CD8-positive, alpha-beta memory T cell (primary cell): ENCODE measurements around the gene RCAN3. TPM values are rescaled to one million over a fixed set of nuclear protein-coding genes. Genes with fewer than 3 reads are reported as not detected.
"Not testable (repeated sequence)": the region's sequence is repeated elsewhere in the genome, so short reads cannot be mapped to it uniquely, and the experiment has no call there.

Source experiments
- CTCF ChIA-PET: fragments of 350-600 bp; sonication (Branson Sonifier 250); formaldehyde crosslinking; loops from one replicate; lab custom pipeline; 2021; ENCODE audit warnings: antibody characterized with exemption; lab: Charles Lee
- POLR2A ChIA-PET: fragments of 350-600 bp; sonication (Branson Sonifier 250); formaldehyde crosslinking; loops from one replicate; lab custom pipeline; 2021; ENCODE audit warnings: antibody characterized with exemption; lab: Charles Lee
- DNase-seq, 5 donors: peaks; one replicate each; pipeline versions ENCODE4 v3.0.0 to v3.0.0-alpha.2; 2020 to 2022; ENCODE audit warnings: mixed read lengths in 1 of 5
- H3K27ac ChIP-seq: one replicate; pipeline ENCODE4 v1.7.0; 2013; ENCODE audit warnings: low read depth, mild to moderate bottlenecking, low read length, moderate library complexity
- H3K27me3 ChIP-seq: 2 replicates; pipeline ENCODE4 v1.7.0; 2013; ENCODE audit warnings: low read length, mild to moderate bottlenecking; ENCODE audit not compliant: insufficient read depth, poor library complexity, severe bottlenecking
- H3K36me3 ChIP-seq: 2 replicates; pipeline ENCODE4 v1.7.0; 2013; ENCODE audit warnings: mild to moderate bottlenecking, low read length, moderate library complexity; ENCODE audit not compliant: insufficient read depth
- H3K4me1 ChIP-seq: 2 replicates; pipeline ENCODE4 v1.7.0; 2013; ENCODE audit warnings: mild to moderate bottlenecking, low read length, moderate library complexity; ENCODE audit not compliant: insufficient read depth
- H3K4me3 ChIP-seq: 2 replicates; pipeline ENCODE4 v1.7.0; 2013; ENCODE audit warnings: mild to moderate bottlenecking, low read length
- H3K9me3 ChIP-seq: 2 replicates; pipeline ENCODE4 v1.7.0; 2013; ENCODE audit warnings: mild to moderate bottlenecking, low read length
- H3K27ac Mint-ChIP-seq, 8 donors: one replicate each; pipeline ENCODE4 v1.8.0; 2020 to 2021; ENCODE audit warnings: mixed read lengths in 8 of 8, mild to moderate bottlenecking in 6 of 8, inconsistent platforms in 3 of 8, moderate library complexity in 3 of 8
- H3K27me3 Mint-ChIP-seq, 2 donors: one replicate each; pipeline ENCODE4 v1.8.0; 2020 to 2021; ENCODE audit warnings: mixed read lengths in 2 of 2, mild to moderate bottlenecking in 1 of 2, moderate library complexity in 1 of 2
- H3K36me3 Mint-ChIP-seq, 3 donors: one replicate each; pipeline ENCODE4 v1.8.0; 2020 to 2021; ENCODE audit warnings: mixed read lengths in 3 of 3, inconsistent platforms in 1 of 3, mild to moderate bottlenecking in 1 of 3
- H3K4me1 Mint-ChIP-seq, 3 donors: one replicate each; pipeline ENCODE4 v1.8.0; 2020 to 2021; ENCODE audit warnings: mixed read lengths in 3 of 3, inconsistent platforms in 1 of 3, mild to moderate bottlenecking in 1 of 3
- H3K4me3 Mint-ChIP-seq, 7 donors: one replicate each; pipeline ENCODE4 v1.8.0; 2020 to 2021; ENCODE audit warnings: mixed read lengths in 7 of 7, mild to moderate bottlenecking in 6 of 7, moderate library complexity in 4 of 7, inconsistent platforms in 2 of 7
- H3K9me3 Mint-ChIP-seq, 5 donors: one replicate each; pipeline ENCODE4 v1.8.0; 2020 to 2022; ENCODE audit warnings: mixed read lengths in 5 of 5, mild to moderate bottlenecking in 3 of 5, moderate library complexity in 2 of 5, inconsistent platforms in 1 of 5
- polyA plus RNA-seq: library from polyadenylated mRNA; unstranded; fragments of 300-500 nt; fragmentation: Illumina TruSeq; gene quantifications from one replicate; pipeline ENCODE4 v1.2.3, GENCODE V29; 2021
- total RNA-seq, 2 experiments: library from RNA; stranded (reverse); gene quantifications; one replicate each; pipeline ENCODE4 v1.2.3, GENCODE V29; 2021

Gene RCAN3
- total and polyA plus RNA-seq, 3 experiments from 2014 or later: 62.6 to 66.7 (median 64.0) TPM

DNA sequence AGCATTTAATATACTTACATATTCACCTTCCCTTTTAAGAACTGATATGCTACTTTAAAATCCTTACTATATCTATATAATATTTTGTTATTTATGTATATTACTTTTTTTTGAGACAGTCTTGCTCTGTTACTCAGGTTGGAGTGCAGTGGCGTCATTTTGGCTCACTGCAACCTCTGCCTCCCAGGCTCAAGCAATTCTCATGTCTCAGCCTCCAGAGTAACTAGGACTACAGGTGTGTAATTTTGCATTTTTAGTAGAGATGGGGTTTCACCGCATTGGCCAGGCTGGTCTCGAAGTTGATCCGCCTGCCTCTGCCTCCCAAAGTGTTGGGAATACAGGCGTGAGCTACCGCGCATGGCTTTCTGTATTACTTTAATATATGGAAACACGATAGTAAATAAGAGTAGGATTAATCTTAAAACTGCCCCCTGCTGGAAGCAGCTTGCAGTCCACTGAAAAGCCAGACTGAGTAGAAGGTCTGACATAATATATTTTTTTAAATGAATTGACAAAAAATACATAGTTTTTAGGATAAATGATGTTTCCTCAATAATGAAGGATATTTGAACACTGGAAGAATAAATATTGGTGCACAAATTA is 24.4 kb downstream of the RCAN3 start:
- CTCF ChIA-PET: interaction anchor here (0.7 to 5.0 kb wide), 18 partner anchors 9 to 327 kb away, joined by 3 to 50 read pairs (median 5); partner anchors contain the start of genes NIPAL3, RCAN3 and STPG1
- H3K27ac Mint-ChIP-seq: peak overlapping the region in 6 of 8 donors; percentile 61 to 93 (median 74)
- Histone ChIP-seq H3K36me3 (no peaks in the 10 kb centered on the region), H3K27me3 (no peaks in the 10 kb centered on the region), H3K27ac (no peak overlapping the region), H3K4me1 (peaks cover 40% of the 10 kb centered on the region), H3K9me3 (no peaks in the 10 kb centered on the region), H3K4me3 (no peak overlapping the region)
- peaks cover 32 to 72% (median 62%) of the 10 kb centered on the region in 3 donors for H3K4me1 Mint-ChIP-seq
- H3K9me3 Mint-ChIP-seq: no peaks in the 10 kb centered on the region
- H3K4me3 Mint-ChIP-seq: no peak overlapping the region
- POLR2A ChIA-PET: interaction anchor here (0.6 to 2.5 kb wide), 2 partner anchors 20 to 25 kb away, joined by 4 to 7 read pairs; partner anchors contain the start of gene RCAN3
- no peaks in the 10 kb centered on the region for H3K27me3 Mint-ChIP-seq
- H3K36me3 Mint-ChIP-seq: peaks cover 0 to 64% (median 9%) of the 10 kb centered on the region in 3 donors
- DNase-seq: peak; percentile 8 to 54 (median 34)

DNA sequence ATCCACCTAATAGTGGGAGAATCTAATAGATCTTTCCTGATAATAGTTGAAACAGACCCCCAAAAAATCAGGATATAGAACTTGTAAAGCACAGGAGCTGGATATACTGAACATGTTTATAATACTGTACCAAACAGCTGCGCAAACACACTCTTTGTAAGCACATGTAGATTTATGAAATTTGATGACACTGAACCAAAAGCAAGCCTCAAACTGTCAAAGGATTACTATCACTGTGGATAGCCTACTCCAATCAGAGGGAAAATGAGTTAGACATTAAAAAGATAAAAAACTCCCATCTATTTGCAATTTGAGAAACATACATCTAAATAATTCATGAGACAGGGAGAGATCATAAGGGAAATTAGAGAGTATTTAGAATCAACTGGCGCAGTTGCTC is 26.1 kb downstream of the RCAN3 start:
- CTCF ChIA-PET: interaction anchor here (0.6 to 5.0 kb wide), 3 partner anchors 11 to 113 kb away, joined by 3 to 50 read pairs (median 20); partner anchors contain the start of gene NIPAL3
- peak overlapping the region in 7 of 8 donors; percentile 5 to 91 (median 34) for H3K27ac Mint-ChIP-seq
- peaks cover 4% of the 10 kb centered on the region for H3K36me3 ChIP-seq

GRCh38 chr1:24529292-24529691 is 26.7 kb downstream of the RCAN3 start:
- H3K9me3 ChIP-seq, H3K9me3 Mint-ChIP-seq, H3K4me3 Mint-ChIP-seq, H3K27me3 ChIP-seq, H3K36me3 ChIP-seq, DNase-seq, H3K4me3 ChIP-seq, H3K27me3 Mint-ChIP-seq, H3K27ac ChIP-seq: not testable (repeated sequence)
- ChIA-PET POLR2A (interaction anchor here (0.9 kb wide), 1 partner anchor 20 kb away, joined by 5 read pairs; no protein-coding TSS in a partner anchor), CTCF (interaction anchor here (5.0 kb wide), 1 partner anchor 113 kb away, joined by 50 read pairs; the partner anchor contains the start of gene NIPAL3)
- Mint-ChIP-seq H3K4me1 (peaks cover 38 to 71% (median 62%) of the 10 kb centered on the region in 3 donors), H3K36me3 (peaks cover 0 to 65% (median 16%) of the 10 kb centered on the region in 3 donors), H3K27ac (peak overlapping the region in 1 of 8 donors; percentile 36)
- peaks cover 42% of the 10 kb centered on the region for H3K4me1 ChIP-seq

More for the DNA sequence above, 26.1 kb downstream of the RCAN3 start:
- Histone ChIP-seq H3K27ac (no peak overlapping the region), H3K4me3 (no peak overlapping the region), H3K27me3 (no peaks in the 10 kb centered on the region), H3K4me1 (peaks cover 42% of the 10 kb centered on the region), H3K9me3 (no peaks in the 10 kb centered on the region)
- Mint-ChIP-seq H3K4me3 (no peak overlapping the region), H3K36me3 (peaks cover 0 to 66% (median 14%) of the 10 kb centered on the region in 3 donors), H3K4me1 (peaks cover 33 to 70% (median 60%) of the 10 kb centered on the region in 3 donors), H3K9me3 (no peaks in the 10 kb centered on the region), H3K27me3 (no peaks in the 10 kb centered on the region)
- POLR2A ChIA-PET: interaction anchor here (0.6 kb wide), 1 partner anchor 17 kb away, joined by 5 read pairs; no protein-coding TSS in a partner anchor
- DNase-seq: no peak

- Histone ChIP-seq H3K27me3 (no peaks in the 10 kb centered on the region), H3K9me3 (no peaks in the 10 kb centered on the region), H3K36me3 (peaks cover 15% of the 10 kb centered on the region), H3K4me1 (peaks cover 31% of the 10 kb centered on the region), H3K27ac (peak overlapping the region; percentile 84), H3K4me3 (peak overlapping the region; percentile 76)
- no peaks in the 10 kb centered on the region for H3K9me3 Mint-ChIP-seq
- DNase-seq: peak; percentile 67 to 88 (median 86)
- H3K27ac Mint-ChIP-seq: peak overlapping the region; percentile 96 to 100 (median 99)
- peaks cover 0 to 72% (median 25%) of the 10 kb centered on the region in 3 donors for H3K36me3 Mint-ChIP-seq
- no peaks in the 10 kb centered on the region for H3K27me3 Mint-ChIP-seq
- POLR2A ChIA-PET: interaction anchor here (1.2 to 1.6 kb wide), 4 partner anchors 10 to 122 kb away, joined by 5 to 7 read pairs (median 6); partner anchors contain the start of genes RCAN3 and STPG1
- peak overlapping the region; percentile 81 to 90 (median 85) for H3K4me3 Mint-ChIP-seq
- peaks cover 44 to 74% (median 62%) of the 10 kb centered on the region in 3 donors for H3K4me1 Mint-ChIP-seq
- CTCF ChIA-PET: interaction anchor here (1.1 to 3.3 kb wide), 13 partner anchors 8 to 336 kb away, joined by 3 to 23 read pairs (median 6); partner anchors contain the start of genes NIPAL3 and STPG1
Measured at GRCh38 chr1:24535021-24535424, 32.4 kb downstream of the RCAN3 start.

DNA sequence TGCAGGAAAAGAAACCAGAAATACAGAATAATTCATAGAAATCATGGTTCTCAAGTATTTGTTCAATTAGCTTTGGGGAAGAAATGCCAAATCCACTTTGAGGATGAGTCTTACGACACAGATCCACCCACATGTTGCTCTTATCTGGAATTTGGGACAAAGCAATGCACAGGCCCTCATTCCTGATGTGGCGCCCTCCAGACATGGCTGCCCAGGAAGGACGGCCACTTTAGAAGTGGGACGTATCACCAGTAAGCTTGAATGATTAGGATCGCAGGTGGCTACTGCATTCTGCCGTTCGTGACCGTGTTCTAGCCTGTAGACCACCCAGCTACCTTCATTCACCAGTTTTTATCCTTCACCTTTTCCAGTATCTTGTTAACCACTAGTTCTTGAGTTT is 33.1 kb downstream of the RCAN3 start:
- peak overlapping the region; percentile 81 to 90 (median 84) for H3K4me3 Mint-ChIP-seq
- CTCF ChIA-PET: interaction anchor here (1.1 to 3.3 kb wide), 13 partner anchors 9 to 336 kb away, joined by 3 to 23 read pairs (median 6); partner anchors contain the start of genes NIPAL3 and STPG1
- peaks cover 51 to 78% (median 66%) of the 10 kb centered on the region in 3 donors for H3K4me1 Mint-ChIP-seq
- Histone ChIP-seq H3K27ac (peak overlapping the region; percentile 84), H3K36me3 (peaks cover 15% of the 10 kb centered on the region), H3K27me3 (no peaks in the 10 kb centered on the region), H3K4me1 (peaks cover 31% of the 10 kb centered on the region), H3K4me3 (peak overlapping the region; percentile 30), H3K9me3 (no peaks in the 10 kb centered on the region)
- DNase-seq: no peak
- POLR2A ChIA-PET: interaction anchor here (0.7 to 1.6 kb wide), 6 partner anchors 10 to 697 kb away, joined by 3 to 7 read pairs (median 6); partner anchors contain the start of genes RCAN3, STPG1 and SYF2
- no peaks in the 10 kb centered on the region for H3K9me3 Mint-ChIP-seq
- no peaks in the 10 kb centered on the region for H3K27me3 Mint-ChIP-seq
- peaks cover 0 to 73% (median 25%) of the 10 kb centered on the region in 3 donors for H3K36me3 Mint-ChIP-seq
- H3K27ac Mint-ChIP-seq: peak overlapping the region; percentile 96 to 100 (median 99)

DNA sequence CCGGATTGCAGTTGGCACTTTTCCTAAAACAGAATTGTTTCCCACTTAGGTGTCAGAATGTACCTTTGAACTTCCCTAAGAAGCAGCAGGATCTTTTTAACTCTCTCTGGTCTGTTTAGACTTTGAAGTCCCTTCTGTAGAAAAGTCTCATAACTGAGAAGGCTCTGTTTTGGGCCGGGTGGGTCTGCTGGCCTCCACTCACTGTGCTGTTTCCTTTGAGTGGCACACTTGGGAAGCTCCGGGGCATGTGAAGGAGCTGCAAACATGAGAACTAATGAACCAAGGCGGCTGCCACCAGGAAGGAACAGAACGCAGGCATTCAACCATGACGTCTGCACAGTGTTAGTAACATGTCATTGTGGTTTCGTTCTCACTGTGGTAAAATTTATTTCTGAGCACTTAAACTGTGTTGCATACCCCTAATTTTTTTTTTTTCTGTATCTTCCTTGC is 33.8 kb downstream of the RCAN3 start:
- peaks cover 33% of the 10 kb centered on the region for H3K4me1 ChIP-seq
- H3K9me3 ChIP-seq: no peaks in the 10 kb centered on the region
- H3K36me3 ChIP-seq: peaks cover 15% of the 10 kb centered on the region
- Mint-ChIP-seq H3K27ac (peak overlapping the region; percentile 96 to 100 (median 99)), H3K27me3 (no peaks in the 10 kb centered on the region), H3K36me3 (peaks cover 0 to 70% (median 23%) of the 10 kb centered on the region in 3 donors), H3K9me3 (no peaks in the 10 kb centered on the region), H3K4me3 (peak overlapping the region; percentile 81 to 90 (median 84)), H3K4me1 (peaks cover 57 to 81% (median 72%) of the 10 kb centered on the region in 3 donors)
- peak; percentile 58 to 89 (median 86) for DNase-seq
- no peaks in the 10 kb centered on the region for H3K27me3 ChIP-seq
- peak overlapping the region; percentile 49 for H3K27ac ChIP-seq
- CTCF ChIA-PET: interaction anchor here (1.2 to 3.3 kb wide), 10 partner anchors 10 to 337 kb away, joined by 3 to 23 read pairs (median 6); partner anchors contain the start of genes NIPAL3 and STPG1
- peak overlapping the region; percentile 30 for H3K4me3 ChIP-seq
- POLR2A ChIA-PET: interaction anchor here (0.6 to 1.6 kb wide), 7 partner anchors 9 to 696 kb away, joined by 3 to 7 read pairs (median 5); partner anchors contain the start of genes RCAN3, STPG1 and SYF2

DNA sequence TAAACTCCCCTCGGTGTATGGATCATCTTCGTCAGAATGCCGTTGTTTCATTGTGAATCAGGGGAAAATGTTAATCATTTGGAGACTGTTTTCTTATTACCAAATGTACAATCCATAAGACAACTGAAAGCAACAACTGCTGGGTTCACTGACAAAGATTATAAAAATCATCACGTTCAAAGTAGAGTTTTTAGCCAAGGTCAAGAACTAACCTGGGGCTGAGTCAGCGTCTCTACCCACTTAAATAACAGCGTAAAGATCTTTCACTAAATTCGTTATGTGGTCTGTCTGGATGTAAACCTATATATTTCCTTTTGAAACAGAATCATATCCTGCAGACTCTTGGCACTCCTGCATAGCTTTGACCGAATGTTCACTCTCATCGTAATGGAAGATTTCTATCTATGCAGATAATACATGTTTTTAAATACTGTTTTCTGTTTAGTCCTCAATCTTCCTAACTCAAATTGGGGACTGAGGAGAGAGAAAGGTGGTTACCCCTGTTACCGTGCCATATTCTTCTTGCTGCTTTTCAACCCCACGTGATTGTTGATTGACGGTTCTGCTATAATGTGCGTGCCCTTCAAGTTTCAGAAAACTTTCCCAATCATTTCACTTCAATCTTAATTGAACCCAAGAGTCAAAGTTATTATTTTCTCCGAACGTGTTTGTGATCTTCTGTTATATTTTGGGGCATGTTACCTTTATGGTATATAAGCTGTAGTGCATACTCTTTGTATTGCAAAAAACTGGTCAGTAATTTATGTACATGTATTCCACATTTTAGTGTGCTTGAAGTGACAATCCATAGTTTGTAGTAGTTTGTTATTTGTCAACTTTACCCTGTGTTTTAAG is 37.6 kb downstream of the RCAN3 start:
- Histone ChIP-seq H3K36me3 (peaks cover 10% of the 10 kb centered on the region), H3K27me3 (no peaks in the 10 kb centered on the region), H3K9me3 (no peaks in the 10 kb centered on the region), H3K27ac (no peak overlapping the region), H3K4me3 (no peak overlapping the region), H3K4me1 (peaks cover 34% of the 10 kb centered on the region)
- Mint-ChIP-seq H3K9me3 (no peaks in the 10 kb centered on the region), H3K27ac (peak overlapping the region; percentile 62 to 88 (median 79)), H3K36me3 (peaks cover 0 to 42% (median 11%) of the 10 kb centered on the region in 3 donors), H3K4me1 (peaks cover 47 to 79% (median 59%) of the 10 kb centered on the region in 3 donors), H3K27me3 (no peaks in the 10 kb centered on the region), H3K4me3 (peak overlapping the region in 6 of 7 donors; percentile 13 to 71 (median 38))
- ChIA-PET POLR2A (interaction anchor here (0.8 to 1.6 kb wide), 4 partner anchors 38 to 128 kb away, joined by 3 to 8 read pairs (median 4); partner anchors contain the start of gene RCAN3), CTCF (interaction anchor here (0.9 to 3.2 kb wide), 7 partner anchors 14 to 149 kb away, joined by 3 to 23 read pairs (median 5); partner anchors contain the start of genes NIPAL3 and RCAN3)
- DNase-seq: no peak
